ENCODE data around the gene CERS4. TPM values are rescaled to one million over a fixed set of nuclear protein-coding genes. Genes with fewer than 3 reads are reported as not detected.
A peak's percentile ranks its signal among the peaks of the same experiment; 100 is the strongest.
"Not testable (repeated sequence)": the region's sequence is repeated elsewhere in the genome, so short reads cannot be mapped to it uniquely, and the experiment has no call there.

Gene CERS4, protein sequence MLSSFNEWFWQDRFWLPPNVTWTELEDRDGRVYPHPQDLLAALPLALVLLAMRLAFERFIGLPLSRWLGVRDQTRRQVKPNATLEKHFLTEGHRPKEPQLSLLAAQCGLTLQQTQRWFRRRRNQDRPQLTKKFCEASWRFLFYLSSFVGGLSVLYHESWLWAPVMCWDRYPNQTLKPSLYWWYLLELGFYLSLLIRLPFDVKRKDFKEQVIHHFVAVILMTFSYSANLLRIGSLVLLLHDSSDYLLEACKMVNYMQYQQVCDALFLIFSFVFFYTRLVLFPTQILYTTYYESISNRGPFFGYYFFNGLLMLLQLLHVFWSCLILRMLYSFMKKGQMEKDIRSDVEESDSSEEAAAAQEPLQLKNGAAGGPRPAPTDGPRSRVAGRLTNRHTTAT
- 26.4 and 28.1 TPM in 2 replicates for total RNA-seq (2014; rRNA removed; shearing (Covaris generic))
- polyA plus RNA-seq (2015; cell fraction: cytosol; rRNA removed) = 24.5 and 26.9 TPM in 2 replicates
- polyA plus RNA-seq (2015; cell fraction: nucleus; rRNA removed) = 22.1 and 33.0 TPM in 2 replicates

DNA sequence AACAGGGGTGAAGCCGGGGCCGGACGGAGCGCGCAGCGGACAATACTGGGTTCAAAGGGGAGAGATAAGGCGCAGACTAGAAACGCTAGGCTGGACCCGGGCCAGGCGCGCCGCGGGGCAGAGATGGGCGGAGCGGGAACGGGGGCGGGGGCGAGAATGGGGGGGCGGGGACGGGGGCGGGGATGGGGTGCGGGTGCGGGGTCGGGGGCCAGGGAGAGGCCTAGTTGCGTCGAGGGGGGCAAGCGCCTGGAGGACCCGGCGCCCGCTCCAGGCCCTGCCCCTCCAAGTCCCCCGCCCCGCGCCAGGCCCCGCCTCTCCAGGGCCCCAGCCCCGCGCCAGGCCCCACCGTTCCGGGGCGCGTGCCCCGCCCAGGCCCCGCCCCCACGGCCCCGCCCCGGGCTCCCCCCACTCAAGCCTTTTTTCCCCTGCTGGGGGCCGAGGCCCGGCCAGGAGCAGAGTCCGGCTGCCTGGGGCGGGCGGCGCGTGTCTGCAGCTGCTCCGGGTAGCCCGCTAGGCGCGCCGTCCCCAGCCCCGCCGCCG is at the start of gene CERS4:
Gene CERS4, plus strand, starts transcription at position 449 of the 540 bp plus-strand sequence. CDS start 41,707 bp downstream, outside the sequence.
- in situ Hi-C loops (cut with HindIII; ENCODE audit: low pct_unique_long_range_greater_than_20kb, low sequenced_read_pairs) = no loop called here
- DNase-seq (ENCODE audit: low read depth, low spot score) = peak; percentile 67

DNA sequence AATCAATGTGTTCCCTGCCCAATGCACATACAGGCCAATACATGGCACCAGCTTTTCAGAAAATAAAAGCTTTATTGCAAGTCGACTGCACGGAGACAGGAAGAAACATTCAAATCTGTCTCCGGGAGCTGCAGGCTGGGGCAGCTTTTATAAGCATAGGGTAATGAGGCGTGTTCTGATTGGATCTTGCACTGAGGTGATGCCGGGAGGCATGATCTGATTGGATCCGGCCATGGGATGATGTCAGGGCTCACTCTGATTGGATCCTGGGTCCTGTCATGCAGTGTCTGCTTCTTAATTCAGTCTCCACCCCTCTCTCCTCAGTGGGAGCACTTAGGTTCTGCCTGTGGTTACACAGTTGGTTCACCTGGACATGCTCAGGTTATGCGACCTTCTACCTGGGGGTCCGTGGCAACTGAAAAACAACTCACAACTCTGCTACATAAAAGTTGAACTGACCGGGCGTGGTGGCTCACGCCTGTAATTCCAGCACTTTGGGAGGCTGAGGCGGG is 48.0 kb upstream of the CERS4 start:
- peak; percentile 33 for DNase-seq (ENCODE audit: low read depth, low spot score)
- in situ Hi-C loops (cut with HindIII; ENCODE audit: low pct_unique_long_range_greater_than_20kb, low sequenced_read_pairs) = no loop called here

DNA sequence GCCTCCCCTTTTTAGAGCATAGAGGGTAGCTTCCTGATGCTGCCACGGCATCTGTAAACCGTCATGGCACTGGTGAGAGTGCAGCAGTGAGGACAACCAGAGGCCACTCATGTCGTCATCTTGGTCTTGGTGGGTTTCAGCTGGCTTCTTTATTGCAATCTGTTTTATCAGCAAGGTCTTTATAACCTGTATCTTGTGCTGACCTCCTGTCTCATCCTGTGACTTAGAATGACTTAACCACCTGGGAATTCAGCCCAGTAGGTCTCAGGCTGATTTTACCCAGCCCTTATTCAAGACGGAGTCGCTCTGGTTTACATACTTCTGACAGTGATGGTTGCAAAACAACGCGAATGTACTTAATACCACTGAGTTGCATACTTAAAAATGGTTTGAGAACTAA is 45.4 kb upstream of the CERS4 start:
- in situ Hi-C loops (cut with HindIII; ENCODE audit: low pct_unique_long_range_greater_than_20kb, low sequenced_read_pairs) = no loop called here
- DNase-seq (ENCODE audit: low read depth, low spot score) = no peak

DNA sequence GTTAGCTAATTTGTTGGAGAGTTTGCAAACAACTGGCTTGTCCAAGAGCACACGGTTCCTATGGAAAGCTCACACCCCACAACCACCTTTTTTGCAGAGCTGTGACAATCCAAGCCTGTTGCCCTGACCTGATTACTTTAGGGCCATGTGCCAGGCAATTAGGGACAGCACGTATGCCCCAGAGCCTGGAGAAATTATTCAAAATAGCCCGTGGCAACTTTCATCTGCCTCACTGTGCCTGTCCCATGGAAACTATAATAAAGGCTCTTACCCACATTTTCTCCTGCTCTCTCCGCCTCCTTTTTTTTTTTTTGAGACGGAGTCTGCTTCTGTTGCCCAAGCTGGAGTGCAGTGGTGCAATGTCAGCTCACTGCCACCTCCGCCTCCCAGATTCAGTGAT is 41.2 kb upstream of the CERS4 start:
- in situ Hi-C loops (cut with HindIII; ENCODE audit: low pct_unique_long_range_greater_than_20kb, low sequenced_read_pairs) = no loop called here

DNA sequence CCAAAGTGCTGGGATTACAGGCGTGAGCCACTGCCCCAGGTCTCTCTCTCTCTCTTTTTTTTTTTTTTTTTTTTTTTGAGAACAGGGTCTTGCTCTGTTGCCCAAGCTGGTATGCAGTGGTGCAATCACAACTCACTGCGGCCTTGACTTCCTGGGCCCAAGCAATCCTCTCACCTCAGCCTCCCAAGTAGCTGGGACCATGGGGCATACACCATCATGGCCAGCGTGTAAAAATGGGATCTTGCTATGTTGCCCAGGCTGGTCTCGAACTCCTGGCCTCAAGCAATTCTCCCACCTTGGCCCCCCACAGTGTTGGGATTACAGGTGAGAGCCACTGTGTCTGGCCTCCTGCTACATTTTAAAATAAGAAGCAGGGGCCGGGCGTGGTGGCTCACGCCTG is 40.6 kb upstream of the CERS4 start:
- no peak for DNase-seq (ENCODE audit: low read depth, low spot score)
- in situ Hi-C loops (cut with HindIII; ENCODE audit: low pct_unique_long_range_greater_than_20kb, low sequenced_read_pairs) = no loop called here

More for the DNA sequence above, 41.2 kb upstream of the CERS4 start:
- no peak for DNase-seq (ENCODE audit: low read depth, low spot score)

DNA sequence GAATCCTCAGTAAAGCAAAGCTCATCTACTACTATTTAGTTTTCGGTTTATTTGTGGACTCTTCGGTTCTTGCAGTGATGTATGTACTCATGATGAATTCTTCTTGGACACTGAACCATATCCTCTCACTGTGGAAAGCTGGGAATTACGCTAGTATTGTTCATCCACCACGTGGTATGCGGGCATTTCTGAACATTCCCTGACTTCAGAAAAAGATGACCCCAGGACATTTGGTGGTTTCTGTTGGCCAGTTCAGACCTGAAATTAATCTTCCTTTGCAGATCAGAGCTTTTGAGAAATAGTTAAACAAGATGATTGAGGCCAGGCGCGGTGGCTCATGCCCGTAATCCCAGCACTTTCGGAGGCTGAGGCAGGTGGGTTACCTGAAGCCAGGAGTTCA is 34.5 kb upstream of the CERS4 start:
- in situ Hi-C loops (cut with HindIII; ENCODE audit: low pct_unique_long_range_greater_than_20kb, low sequenced_read_pairs) = no loop called here
- DNase-seq (ENCODE audit: low read depth, low spot score) = peak; percentile 30

DNA sequence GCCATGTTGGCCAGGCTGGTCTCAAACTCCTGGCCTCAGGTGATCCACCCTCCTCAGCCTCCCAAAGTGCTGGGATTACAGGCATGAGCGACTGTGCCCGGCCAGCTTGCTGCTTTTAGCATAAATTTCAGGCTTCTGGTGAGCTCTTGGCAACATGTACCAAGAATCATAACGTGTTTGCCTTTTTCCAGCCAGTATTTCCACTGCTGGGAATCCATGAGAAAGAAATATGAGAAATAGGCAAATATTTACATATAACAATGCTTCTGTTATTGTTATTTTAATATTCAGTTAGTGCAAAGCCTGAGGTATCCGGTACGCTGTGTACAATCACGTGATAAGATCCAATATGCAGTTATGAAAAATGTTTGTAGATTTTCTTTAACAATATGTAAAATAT is 29.2 kb upstream of the CERS4 start:
- in situ Hi-C loops (cut with HindIII; ENCODE audit: low pct_unique_long_range_greater_than_20kb, low sequenced_read_pairs) = no loop called here
- DNase-seq (ENCODE audit: low read depth, low spot score) = no peak

DNA sequence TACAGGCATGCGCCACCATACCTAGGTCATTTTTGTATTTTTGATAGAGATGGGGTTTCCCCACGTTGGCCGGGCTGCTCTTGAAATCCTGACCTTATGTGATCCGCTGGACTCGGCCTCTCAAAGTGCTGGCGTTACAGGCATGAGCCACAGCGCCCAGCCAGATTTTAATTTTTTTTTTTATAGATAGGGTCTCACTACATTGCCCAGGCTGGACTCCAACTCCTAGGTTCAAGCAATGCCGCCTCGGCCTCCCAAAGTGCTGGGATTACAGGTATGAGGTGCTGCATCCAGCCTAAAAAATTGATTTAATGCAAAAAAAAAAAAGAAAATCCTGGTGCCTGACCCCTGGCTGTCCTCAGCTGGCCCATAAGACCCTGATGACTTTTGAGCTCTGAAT is 24.9 kb upstream of the CERS4 start:
- in situ Hi-C loops (cut with HindIII; ENCODE audit: low pct_unique_long_range_greater_than_20kb, low sequenced_read_pairs) = no loop called here
- DNase-seq (ENCODE audit: low read depth, low spot score) = no peak

DNA sequence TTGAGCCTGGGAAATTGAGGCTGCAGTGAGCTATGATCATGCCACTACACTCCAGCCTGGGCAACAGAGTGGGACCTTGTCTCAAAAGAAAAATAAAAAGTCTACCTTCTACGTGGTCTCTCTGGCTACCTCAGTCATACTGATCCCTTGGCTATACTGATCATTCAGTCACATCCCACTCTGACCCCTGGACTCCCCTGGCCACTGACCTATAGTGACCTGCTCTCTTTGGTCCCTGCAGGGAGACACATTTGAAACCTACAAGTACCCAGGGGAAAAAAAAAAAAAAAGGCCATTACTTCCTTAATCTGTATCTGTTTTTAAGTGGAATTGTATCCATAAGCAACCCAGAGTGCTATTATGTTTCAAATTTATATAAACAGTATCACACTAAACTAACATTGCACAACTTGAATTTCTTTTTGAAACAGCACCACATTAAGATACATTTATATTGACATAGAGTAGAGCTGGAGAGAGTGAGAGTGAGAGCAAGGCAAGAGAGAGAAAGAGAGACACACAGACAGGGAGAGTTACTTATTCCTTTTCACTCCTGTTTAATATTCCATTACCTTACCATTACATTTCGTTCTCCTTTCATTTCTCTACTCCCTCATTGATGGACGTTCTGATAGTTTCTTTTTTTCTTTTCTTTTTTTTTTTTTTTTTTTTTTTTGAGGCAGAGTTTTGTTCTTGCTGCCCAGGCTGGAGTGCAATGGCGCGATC is 23.7 kb upstream of the CERS4 start:
- in situ Hi-C loops (cut with HindIII; ENCODE audit: low pct_unique_long_range_greater_than_20kb, low sequenced_read_pairs) = no loop called here
- DNase-seq (ENCODE audit: low read depth, low spot score) = no peak

DNA sequence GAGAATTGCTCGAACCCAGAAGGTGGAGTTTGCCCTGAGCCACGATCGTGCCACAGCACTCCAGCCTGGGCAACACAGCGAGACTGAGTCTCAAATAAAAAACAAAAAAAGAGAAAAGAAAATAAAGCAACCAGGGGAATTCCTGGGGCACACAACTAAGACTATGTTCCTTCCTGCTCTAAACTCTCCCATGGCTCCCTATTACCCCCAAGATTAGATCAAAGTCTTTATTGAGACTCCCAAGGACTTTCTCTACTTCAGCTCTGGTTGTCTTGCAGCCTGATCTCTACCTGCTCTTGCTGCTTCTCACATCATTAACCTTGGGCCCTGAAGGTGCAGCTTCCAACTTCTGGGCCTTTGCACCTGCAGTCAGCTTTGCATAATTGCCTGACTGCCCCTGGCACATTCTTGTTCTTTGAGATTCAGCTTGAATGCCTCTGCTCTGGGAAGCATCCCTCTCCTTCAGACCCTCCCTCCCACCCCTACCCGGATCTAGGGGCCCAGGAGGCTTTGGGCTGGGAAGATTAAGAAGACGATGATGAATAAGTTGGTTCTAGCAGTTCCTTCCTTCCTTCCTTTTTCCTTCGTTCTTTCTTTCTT is 16.8 kb upstream of the CERS4 start:
- no peak for DNase-seq (ENCODE audit: low read depth, low spot score)
- in situ Hi-C loops (cut with HindIII; ENCODE audit: low pct_unique_long_range_greater_than_20kb, low sequenced_read_pairs) = no loop called here

DNA sequence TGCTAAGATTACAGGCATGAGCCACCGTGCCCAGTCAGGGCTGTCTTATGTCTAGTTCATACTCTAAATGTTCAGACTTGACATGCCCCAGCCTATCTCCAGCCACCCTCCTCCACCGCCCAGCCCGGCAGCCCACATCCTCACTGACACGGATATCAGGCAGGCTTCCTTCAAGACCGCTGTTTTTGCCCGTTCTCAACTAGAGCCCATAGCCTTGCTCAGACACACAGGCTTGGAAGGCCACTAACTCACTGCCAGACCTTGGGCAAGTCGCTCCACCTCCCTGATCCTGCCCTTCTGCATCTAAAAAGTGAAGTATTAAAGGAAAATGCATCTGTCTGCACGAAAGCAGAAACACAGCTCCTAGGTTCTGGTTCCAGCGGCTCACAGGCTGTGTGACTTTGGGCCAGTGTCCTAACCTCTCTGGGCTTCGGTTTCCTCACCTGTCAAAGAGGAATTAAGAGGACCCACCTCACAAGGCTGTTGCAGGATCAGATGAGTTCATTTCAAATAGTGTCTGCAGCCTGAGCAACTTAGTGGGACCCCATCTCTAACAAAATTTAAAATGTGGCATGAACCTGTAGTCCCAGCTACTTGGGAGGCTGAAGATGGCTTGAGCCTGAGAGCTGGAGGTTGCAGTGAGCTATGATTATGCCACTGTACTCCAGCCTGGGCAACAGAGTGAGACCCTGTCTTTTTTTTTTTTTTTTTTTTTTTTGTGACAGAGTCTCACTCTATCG is 14.5 kb upstream of the CERS4 start:
- no peak for DNase-seq (ENCODE audit: low read depth, low spot score)
- in situ Hi-C loops (cut with HindIII; ENCODE audit: low pct_unique_long_range_greater_than_20kb, low sequenced_read_pairs) = no loop called here

DNA sequence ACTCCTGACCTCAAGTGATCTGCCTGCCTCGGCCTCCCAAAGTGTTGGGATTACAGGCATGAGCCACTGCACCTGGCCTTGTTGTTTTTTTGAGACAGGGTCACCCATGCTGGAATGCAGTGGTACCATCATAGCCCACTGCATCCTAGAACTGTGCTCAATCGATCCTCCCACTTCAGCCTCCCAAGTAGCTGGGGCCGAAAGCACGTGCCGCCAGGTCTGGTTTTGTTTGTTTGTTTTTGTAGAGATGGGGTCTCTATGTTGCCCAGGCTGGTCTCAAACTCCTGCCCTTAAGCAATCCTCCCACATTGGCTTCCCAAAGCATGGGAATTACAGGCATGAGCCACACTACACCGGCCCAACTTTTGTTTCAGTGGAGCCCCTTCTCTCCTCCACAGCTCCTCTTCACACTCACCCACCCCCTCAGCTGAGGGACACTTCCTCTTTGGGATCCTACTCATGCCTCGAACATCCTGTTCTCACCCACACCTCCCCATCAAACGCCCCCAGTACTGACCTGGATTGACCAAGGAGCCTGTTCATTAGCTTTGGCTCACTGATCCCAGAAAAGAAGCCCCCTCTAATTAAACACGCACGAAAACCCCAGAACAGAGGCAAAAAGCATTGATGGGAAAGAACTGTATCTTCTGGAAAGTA is 12.8 kb upstream of the CERS4 start:
- DNase-seq (ENCODE audit: low read depth, low spot score) = no peak

DNA sequence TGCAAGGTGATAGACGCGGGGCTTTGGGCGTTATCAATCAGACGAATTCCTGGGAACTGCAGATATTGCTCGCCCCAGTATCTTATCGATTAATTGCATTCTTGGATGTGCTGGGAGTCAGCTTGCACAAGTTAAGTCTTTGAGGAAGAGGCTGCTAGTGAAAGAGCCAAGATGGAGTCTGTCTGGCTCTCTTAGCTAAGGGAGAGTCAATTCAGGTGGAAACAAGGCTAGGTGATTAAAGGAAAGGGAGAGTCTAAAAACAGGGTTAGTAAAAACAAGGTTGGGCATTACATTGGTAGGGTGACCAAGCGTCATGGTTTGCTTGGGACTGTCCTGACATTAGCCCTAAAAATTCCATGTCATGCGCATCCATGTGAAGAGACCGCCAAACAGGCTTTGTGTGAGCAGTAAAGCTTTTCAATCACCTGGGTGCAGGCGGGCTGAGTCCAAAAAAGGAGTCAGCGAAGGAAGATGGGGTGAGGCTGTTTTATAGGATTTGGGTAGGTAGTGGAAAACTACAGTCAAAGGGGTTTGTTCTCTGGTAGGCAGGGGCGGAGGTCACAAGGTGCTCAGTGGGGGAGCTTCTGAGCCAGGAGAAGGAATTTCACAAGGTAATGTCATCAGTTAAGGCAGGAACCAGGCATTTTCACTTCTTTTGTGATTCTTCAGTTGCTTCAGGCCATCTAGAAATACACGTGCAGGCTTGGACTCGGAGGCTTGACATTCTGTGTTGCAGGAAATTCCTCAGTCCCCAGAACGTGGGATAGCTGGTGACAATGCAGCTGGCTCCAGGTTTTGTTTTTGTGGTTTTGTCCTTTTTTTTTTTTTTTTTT is 5.7 kb upstream of the CERS4 start:
- DNase-seq (ENCODE audit: low read depth, low spot score); in situ Hi-C loops (cut with HindIII; ENCODE audit: low pct_unique_long_range_greater_than_20kb, low sequenced_read_pairs): not testable (repeated sequence)

More for the DNA sequence above, 12.8 kb upstream of the CERS4 start:
- in situ Hi-C loops (cut with HindIII; ENCODE audit: low pct_unique_long_range_greater_than_20kb, low sequenced_read_pairs) = no loop called here

DNA sequence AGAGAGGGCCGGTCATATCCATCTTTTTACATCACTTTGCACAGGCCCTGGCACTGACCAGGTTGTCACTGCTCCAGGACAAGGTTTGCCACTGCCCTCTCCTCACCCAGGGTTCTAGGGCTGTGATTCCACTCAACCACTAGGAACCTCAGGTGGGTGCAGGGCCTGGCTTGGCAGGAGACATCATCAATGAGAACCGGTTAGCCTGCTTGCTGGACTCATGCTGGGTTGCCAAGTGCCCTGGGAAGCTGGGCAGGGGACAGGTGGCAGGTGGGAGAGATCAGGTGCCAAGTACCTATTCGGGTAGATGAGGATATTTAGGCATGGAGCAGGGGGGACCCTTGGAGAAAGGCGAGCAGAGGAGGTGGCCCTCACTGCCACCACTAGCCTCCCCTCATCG is 4.2 kb upstream of the CERS4 start:
- in situ Hi-C loops (cut with HindIII; ENCODE audit: low pct_unique_long_range_greater_than_20kb, low sequenced_read_pairs) = no loop called here
- DNase-seq (ENCODE audit: low read depth, low spot score) = no peak

DNA sequence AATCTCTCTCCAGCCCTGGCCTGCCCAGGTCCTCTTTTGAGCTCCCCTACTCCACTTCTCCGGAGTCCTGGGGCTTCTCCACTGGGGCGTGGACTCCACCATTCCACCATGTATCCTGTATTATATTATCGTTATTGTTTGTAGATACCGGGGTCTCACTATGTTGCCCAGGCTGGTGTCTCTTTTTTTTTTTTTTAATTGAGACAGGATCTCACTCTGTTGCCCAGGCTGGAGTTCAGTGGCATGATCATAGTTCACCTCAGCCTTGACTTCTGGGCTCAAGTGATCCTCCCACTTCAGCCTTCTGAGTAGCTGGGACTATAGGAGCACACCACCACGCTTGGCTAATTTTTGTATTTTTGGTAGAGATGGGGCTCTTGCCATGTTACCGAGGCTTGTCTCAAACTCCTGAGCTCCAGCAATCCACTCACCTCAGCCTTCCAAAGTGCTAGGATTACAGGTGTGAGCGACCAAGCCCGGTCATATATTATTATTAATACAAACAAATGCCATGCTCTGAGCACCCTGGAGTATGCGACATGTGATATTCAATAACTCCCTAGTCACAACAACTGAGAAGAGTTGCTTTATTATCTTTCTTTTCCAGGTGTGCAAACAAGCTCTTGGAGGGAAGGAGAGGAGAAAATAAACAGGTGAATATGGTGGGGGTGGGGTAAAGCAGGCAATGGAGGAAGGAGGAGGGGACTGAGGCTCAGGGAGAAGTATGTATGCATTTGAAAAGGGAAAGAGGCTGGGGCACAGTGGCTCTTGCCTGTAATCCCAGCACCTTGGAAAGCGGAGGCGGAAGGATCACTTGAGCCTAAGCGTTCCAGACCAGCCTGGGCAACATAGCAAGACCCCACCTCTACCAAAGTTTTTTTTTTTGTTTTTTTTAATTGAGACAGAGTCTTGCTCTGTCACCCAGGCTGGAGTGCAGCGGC is 2.8 kb upstream of the CERS4 start:
- in situ Hi-C loops (cut with HindIII; ENCODE audit: low pct_unique_long_range_greater_than_20kb, low sequenced_read_pairs) = no loop called here
- no peak for DNase-seq (ENCODE audit: low read depth, low spot score)
